Endothelial cell of umbilical vein (primary cell): ENCODE measurements around the gene TACR1. TPM values are rescaled to one million over a fixed set of nuclear protein-coding genes. Genes with fewer than 3 reads are reported as not detected.

Experiments
- BruUV-seq: library from RNA; stranded (reverse); fragments of 400-500 nt; replicated peaks from 2 replicates; lab custom pipeline; 2021; lab: Mats Ljungman, UMichigan
- CTCF ChIA-PET: fragments of 300-600, 350-600 bp; sonication (Branson Sonifier 250); formaldehyde crosslinking; loops from one replicate; lab custom pipeline; 2021; ENCODE audit warnings: antibody characterized with exemption, inconsistent platforms; lab: Charles Lee
- POLR2A ChIA-PET: fragments of 300-600, 350-600 bp; sonication (Branson Sonifier 250); formaldehyde crosslinking; loops from one replicate; lab custom pipeline; 2021; ENCODE audit warnings: antibody characterized with exemption, inconsistent platforms; lab: Charles Lee
- DNase-seq: peaks from one replicate; pipeline ENCODE4 v3.0.0-alpha.2; 2011; ENCODE audit warnings: low read depth, low spot score
- FAIRE-seq: peaks from 2 replicates; lab custom pipeline; 2011; peaks lifted over from hg19 to GRCh38; lab: Jason Lieb, UNC
- H2AFZ ChIP-seq: 2 replicates; pipeline ENCODE4 v1.6.0; 2012; ENCODE audit warnings: low read depth, low read length, control low read depth, inconsistent platforms
- H3K27ac ChIP-seq: 2 replicates; pipeline ENCODE4 v1.5.1; 2011; ENCODE audit warnings: low read depth, mild to moderate bottlenecking, control low read depth, low read length, moderate library complexity; ENCODE audit not compliant: insufficient read depth
- H3K27me3 ChIP-seq, 2 experiments: 2 replicates each; pipeline versions ENCODE4 v1.6.0 to v1.6.1; 2011; ENCODE audit warnings: low read length in 2 of 2, mixed read lengths in 1 of 2; ENCODE audit not compliant: control insufficient read depth in 2 of 2, insufficient read depth in 2 of 2
- H3K36me3 ChIP-seq, 2 experiments: 2 replicates in 1 of 2; 3 replicates in 1 of 2; pipeline ENCODE4 v1.5.1; 2011; ENCODE audit warnings: low read length in 2 of 2, mild to moderate bottlenecking in 1 of 2, moderate library complexity in 1 of 2; ENCODE audit not compliant: control insufficient read depth in 2 of 2, insufficient read depth in 2 of 2; ENCODE audit errors: extremely low read depth in 1 of 2
- H3K4me1 ChIP-seq: 3 replicates; pipeline ENCODE4 v1.5.1; 2011; ENCODE audit warnings: mild to moderate bottlenecking, low read length; ENCODE audit not compliant: control insufficient read depth, insufficient read depth; ENCODE audit errors: extremely low read depth
- H3K4me2 ChIP-seq: 2 replicates; pipeline ENCODE4 v1.6.1; 2011; ENCODE audit warnings: low read length, control low read depth, mixed read lengths; ENCODE audit not compliant: insufficient read depth
- H3K4me3 ChIP-seq, 3 experiments: fragments of 200-600 bp in 1 of 3; sonication (generic), shearing (Covaris generic) in 1 of 3; replicated peaks in 1 of 3; 2 replicates each; pipeline ENCODE4 v1.5.1; 2011 to 2016; ENCODE audit warnings: control low read depth in 3 of 3, low read length in 3 of 3, mild to moderate bottlenecking in 2 of 3, inconsistent platforms in 1 of 3, low read depth in 1 of 3, moderate library complexity in 1 of 3; ENCODE audit not compliant: insufficient read depth in 1 of 3
- H3K79me2 ChIP-seq: 2 replicates; pipeline ENCODE4 v1.6.0; 2012; ENCODE audit warnings: low read length, inconsistent platforms; ENCODE audit not compliant: control insufficient read depth, insufficient read depth
- H3K9ac ChIP-seq: replicated peaks from 2 replicates; pipeline ENCODE3; 2011; ENCODE audit warnings: low read length, control low read depth; ENCODE audit not compliant: insufficient read depth; ENCODE audit errors: extremely low read depth
- H3K9me1 ChIP-seq: replicated peaks from 3 replicates; pipeline ENCODE4 v1.6.0; 2011; ENCODE audit warnings: mild to moderate bottlenecking, low read length; ENCODE audit not compliant: control insufficient read depth, insufficient read depth; ENCODE audit errors: extremely low read depth
- H3K9me3 ChIP-seq: replicated peaks from 2 replicates; pipeline ENCODE4 v1.5.1; 2012; ENCODE audit warnings: low read length, inconsistent platforms; ENCODE audit not compliant: control insufficient read depth, insufficient read depth
- H4K20me1 ChIP-seq: replicated peaks from 2 replicates; pipeline ENCODE3; 2011; ENCODE audit warnings: mild to moderate bottlenecking, low read length; ENCODE audit not compliant: control insufficient read depth, insufficient read depth; ENCODE audit errors: extremely low read depth
- EZH2 ChIP-seq: IDR thresholded peaks from 2 replicates; pipeline ENCODE4 v1.6.1; 2012; ENCODE audit warnings: borderline replicate concordance, low read depth, mild to moderate bottlenecking, moderate library complexity, low read length, inconsistent platforms; ENCODE audit not compliant: severe bottlenecking
- FOS ChIP-seq: IDR thresholded peaks from 2 replicates; pipeline ENCODE4 v1.6.1; 2011; ENCODE audit warnings: mild to moderate bottlenecking, low read length, moderate library complexity, borderline replicate concordance; ENCODE audit not compliant: insufficient read depth
- GATA2 ChIP-seq: IDR thresholded peaks from 2 replicates; pipeline ENCODE4 v1.7.0; 2011; ENCODE audit warnings: low read depth, mild to moderate bottlenecking, moderate library complexity, mixed read lengths, low read length; ENCODE audit not compliant: insufficient read length, insufficient read depth
- JUN ChIP-seq: IDR thresholded peaks from 2 replicates; pipeline ENCODE4 v1.6.1; 2011; ENCODE audit warnings: borderline replicate concordance, low read depth; ENCODE audit not compliant: insufficient read length, insufficient read depth
- MYC ChIP-seq: IDR thresholded peaks from one replicate; pipeline ENCODE4 v1.6.1; 2011; ENCODE audit warnings: mild to moderate bottlenecking, low read depth, low read length
- POLR2A ChIP-seq: IDR thresholded peaks from 2 replicates; pipeline ENCODE4 v1.6.1; 2012; ENCODE audit warnings: low read depth, mild to moderate bottlenecking, control low read depth, low read length
- POLR2AphosphoS5 ChIP-seq: IDR thresholded peaks from 2 replicates; pipeline ENCODE4 v1.6.1; 2012; ENCODE audit warnings: low read depth, mild to moderate bottlenecking, control low read depth, low read length, moderate library complexity; ENCODE audit not compliant: insufficient read depth
- dilution Hi-C: fragments of 300-500 bp; cut with MboI; formaldehyde crosslinking; loops from one replicate; pipeline ENCODE4 v1.15.0; 2019; ENCODE audit warnings: low sequenced_read_pairs; ENCODE audit not compliant: extremely low pct_ligation_motif_present
- intact Hi-C: fragments of 100-400 bp; cut with micrococcal nuclease; formaldehyde crosslinking; loops from one replicate; pipeline ENCODE4 v1.10.0; 2022
- polyA plus RNA-seq, 4 experiments: library from polyadenylated mRNA; depleted of rRNA in 3 of 4; stranded (reverse) in 3 of 4; unstranded in 1 of 4; fragments of >200 nt; gene quantifications; 2 replicates each; pipeline versions ENCODE4 v1.2.1 to v1.2.3, GENCODE V29; 2011 to 2012; ENCODE audit warnings: missing spikeins in 1 of 4
- total RNA-seq: library from RNA; stranded (reverse); gene quantifications from 2 replicates; pipeline ENCODE4 v1.2.3, GENCODE V29; 2021
- TF ChIP-seq, protein P1 (sequence below), 2 donors: IDR thresholded peaks; 1 replicate in 1 of 2; 2 replicates in 1 of 2; pipeline ENCODE4 v1.5.1; 2011; ENCODE audit warnings: low read length in 2 of 2, mild to moderate bottlenecking in 2 of 2, moderate library complexity in 2 of 2, control low read depth in 1 of 2, inconsistent platforms in 1 of 2, low read depth in 1 of 2; ENCODE audit not compliant: insufficient read depth in 1 of 2; ENCODE audit errors: extremely low read depth in 1 of 2
- TF ChIP-seq, protein P2 (sequence below): IDR thresholded peaks from 2 replicates; pipeline ENCODE4 v1.6.1; 2011; ENCODE audit not compliant: insufficient read depth, insufficient read length

TACR1 gene
- total and polyA plus RNA-seq, 2 donors (not counting 3 experiments of a cell fraction or from before 2014, with no cell fraction given): not detected

DNA sequence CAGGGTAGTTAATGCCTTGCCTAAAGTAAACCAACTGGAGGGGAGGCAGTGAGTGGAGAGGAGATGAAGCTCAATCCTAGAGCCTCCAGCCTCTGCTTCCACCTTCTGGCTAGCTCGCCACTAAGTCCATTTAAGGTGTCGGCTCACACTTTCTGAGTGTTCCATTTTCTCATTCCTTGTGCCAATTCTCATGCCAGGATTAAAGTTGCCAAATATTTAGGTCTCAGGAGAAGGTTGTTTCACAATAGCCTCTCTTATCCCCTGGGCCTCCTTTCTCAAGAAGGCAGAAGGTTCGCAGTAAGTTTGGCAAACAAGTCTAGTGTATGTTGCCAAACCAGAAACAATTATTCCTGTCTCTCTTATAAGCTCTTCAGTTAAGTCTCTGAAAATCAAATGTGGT, 57.2 kb downstream of the TACR1 start:
- POLR2A ChIA-PET: no interaction called here
- DNase-seq (no peak), FAIRE-seq (no peak)
- no peaks in the 10 kb centered on the region for H3K79me2 ChIP-seq
- TF ChIP-seq POLR2A (no peak), POLR2AphosphoS5 (no peak), GATA2 (no peak), JUN (no peak), EZH2 (no peak), MYC (no peak), FOS (no peak)
- TF ChIP-seq, protein P1, sequence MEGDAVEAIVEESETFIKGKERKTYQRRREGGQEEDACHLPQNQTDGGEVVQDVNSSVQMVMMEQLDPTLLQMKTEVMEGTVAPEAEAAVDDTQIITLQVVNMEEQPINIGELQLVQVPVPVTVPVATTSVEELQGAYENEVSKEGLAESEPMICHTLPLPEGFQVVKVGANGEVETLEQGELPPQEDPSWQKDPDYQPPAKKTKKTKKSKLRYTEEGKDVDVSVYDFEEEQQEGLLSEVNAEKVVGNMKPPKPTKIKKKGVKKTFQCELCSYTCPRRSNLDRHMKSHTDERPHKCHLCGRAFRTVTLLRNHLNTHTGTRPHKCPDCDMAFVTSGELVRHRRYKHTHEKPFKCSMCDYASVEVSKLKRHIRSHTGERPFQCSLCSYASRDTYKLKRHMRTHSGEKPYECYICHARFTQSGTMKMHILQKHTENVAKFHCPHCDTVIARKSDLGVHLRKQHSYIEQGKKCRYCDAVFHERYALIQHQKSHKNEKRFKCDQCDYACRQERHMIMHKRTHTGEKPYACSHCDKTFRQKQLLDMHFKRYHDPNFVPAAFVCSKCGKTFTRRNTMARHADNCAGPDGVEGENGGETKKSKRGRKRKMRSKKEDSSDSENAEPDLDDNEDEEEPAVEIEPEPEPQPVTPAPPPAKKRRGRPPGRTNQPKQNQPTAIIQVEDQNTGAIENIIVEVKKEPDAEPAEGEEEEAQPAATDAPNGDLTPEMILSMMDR (IDR thresholded peaks at IDR 0.05; ENCODE audit: extremely low read depth in 1 of 2, insufficient read depth in 1 of 2, low read depth in 1 of 2, low read length in 2 of 2): no peak
- TF ChIP-seq, protein P2, sequence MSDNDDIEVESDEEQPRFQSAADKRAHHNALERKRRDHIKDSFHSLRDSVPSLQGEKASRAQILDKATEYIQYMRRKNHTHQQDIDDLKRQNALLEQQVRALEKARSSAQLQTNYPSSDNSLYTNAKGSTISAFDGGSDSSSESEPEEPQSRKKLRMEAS: no peak
- no TSS peak for BruUV-seq
- H3K4me1 ChIP-seq: no peaks in the 10 kb centered on the region
- no peak overlapping the region for H3K4me2 ChIP-seq
- H3K4me3 ChIP-seq: no peak overlapping the region
- no peaks in the 10 kb centered on the region for H3K9me3 ChIP-seq
- dilution Hi-C loops (no loop called here), intact Hi-C loops (no loop called here)
- no peaks in the 10 kb centered on the region for H3K36me3 ChIP-seq
- H3K9me1 ChIP-seq: no peaks in the 10 kb centered on the region
- no peaks in the 10 kb centered on the region for H4K20me1 ChIP-seq
- no peak overlapping the region for H3K9ac ChIP-seq
- no peak overlapping the region for H3K27ac ChIP-seq
- H3K27me3 ChIP-seq: peaks cover 5 to 8% of the 10 kb centered on the region in 2 experiments
- CTCF ChIA-PET: no interaction called here
- no peak overlapping the region for H2AFZ ChIP-seq
